GM12878 (cell line): ENCODE results near the gene SGMS1. TPM values are rescaled to one million over a fixed set of nuclear protein-coding genes. Genes with fewer than 3 reads are reported as not detected.

Experiments
- ATAC-seq: fragments of 200-7000 bp; cut with Tn5 transposase; 3 replicates; pipeline ENCODE4 v1.9.1; 2020; ENCODE audit warnings: mild to moderate bottlenecking, moderate library complexity
- BruUV-seq: library from RNA; stranded (reverse); fragments of 400-500 nt; replicated peaks from 2 replicates; lab custom pipeline; 2021; lab: Mats Ljungman, UMichigan
- CTCF ChIA-PET: fragments of 300-600 bp; sonication (Branson Sonifier 250); formaldehyde crosslinking; extraction: SDS; loops from one replicate; lab custom pipeline; 2021; ENCODE audit warnings: inconsistent platforms; lab: Yijun Ruan, JAX
- POLR2A ChIA-PET: fragments of 350-600 bp; formaldehyde crosslinking; extraction: SDS; loops from one replicate; lab custom pipeline; 2021; ENCODE audit warnings: inconsistent platforms; lab: Charles Lee
- RAD21 ChIA-PET: fragments of 300-600 bp; sonication (Branson Sonifier 250); formaldehyde crosslinking; loops from one replicate; lab custom pipeline; 2023; ENCODE audit warnings: antibody characterized with exemption; ENCODE audit not compliant: unreplicated experiment; lab: Charles Lee
- SMC1A ChIA-PET: fragments of 300-600 bp; sonication (Branson Sonifier 250); formaldehyde crosslinking; loops from one replicate; lab custom pipeline; 2023; ENCODE audit not compliant: unreplicated experiment, uncharacterized antibody; lab: Charles Lee
- DNase-seq: peaks from one replicate; pipeline ENCODE4 v3.0.0-alpha.2; 2011; ENCODE audit warnings: low read depth, low spot score
- FAIRE-seq: peaks from 3 replicates; lab custom pipeline; 2011; peaks lifted over from hg19 to GRCh38; lab: Jason Lieb, UNC
- H2AFZ ChIP-seq: 2 replicates; pipeline ENCODE4 v1.6.0; 2011; ENCODE audit warnings: low read depth, low read length, control low read depth; ENCODE audit not compliant: control insufficient read depth
- H3K27ac ChIP-seq: 2 replicates; pipeline ENCODE4 v1.5.1; 2011; ENCODE audit warnings: control low read depth; ENCODE audit not compliant: control insufficient read depth, insufficient read depth
- H3K27me3 ChIP-seq, 2 experiments: replicated peaks in 1 of 2; 2 replicates each; pipeline versions ENCODE4 v1.6.0 to v1.6.1; 2011; ENCODE audit warnings: low read length in 1 of 2; ENCODE audit not compliant: control insufficient read depth in 2 of 2, insufficient read depth in 2 of 2
- H3K36me3 ChIP-seq, 2 experiments: 2 replicates each; pipeline ENCODE4 v1.5.1; 2011; ENCODE audit warnings: low read length in 1 of 2; ENCODE audit not compliant: control insufficient read depth in 2 of 2, insufficient read depth in 2 of 2
- H3K4me1 ChIP-seq: 2 replicates; pipeline ENCODE4 v1.6.1; 2011; ENCODE audit warnings: mild to moderate bottlenecking, low read length, moderate library complexity, mixed read lengths; ENCODE audit not compliant: control insufficient read depth, insufficient read depth
- H3K4me2 ChIP-seq: 2 replicates; pipeline ENCODE4 v1.6.0; 2011; ENCODE audit warnings: control low read depth; ENCODE audit not compliant: control insufficient read depth, insufficient read depth
- H3K4me3 ChIP-seq: fragments of 200-600 bp; sonication (generic); 2 replicates; pipeline ENCODE4 v1.5.1; 2016
- H3K79me2 ChIP-seq: 2 replicates; pipeline ENCODE4 v1.6.0; 2011; ENCODE audit warnings: low read length; ENCODE audit not compliant: control insufficient read depth, insufficient read depth
- H3K9ac ChIP-seq: 2 replicates; pipeline ENCODE4 v1.8.0; 2011; ENCODE audit warnings: low read length, control low read depth, mixed read lengths; ENCODE audit not compliant: control insufficient read depth, insufficient read depth
- H3K9me3 ChIP-seq: replicated peaks from 3 replicates; pipeline ENCODE4 v1.5.1; 2011; ENCODE audit warnings: mild to moderate bottlenecking, low read length; ENCODE audit not compliant: control insufficient read depth, insufficient read depth
- H4K20me1 ChIP-seq: 2 replicates; pipeline ENCODE4 v1.6.0; 2011; ENCODE audit not compliant: control insufficient read depth, insufficient read depth
- ATF7 ChIP-seq: fragments of 450-650 bp; IDR thresholded peaks from 2 replicates; pipeline ENCODE4 v1.6.1; 2016; ENCODE audit warnings: low read depth, mild to moderate bottlenecking
- ETV6 ChIP-seq, 2 experiments: fragments of 450-650 bp in 1 of 2; IDR thresholded peaks in 1 of 2; conservative IDR thresholded peaks in 1 of 2; 2 replicates each; pipeline ENCODE4 v1.6.1; 2014; ENCODE audit warnings: antibody characterized with exemption in 1 of 2, borderline replicate concordance in 1 of 2, low read depth in 1 of 2, mild to moderate bottlenecking in 1 of 2, moderate library complexity in 1 of 2
- FOS ChIP-seq: IDR thresholded peaks from 3 replicates; pipeline ENCODE4 v1.6.1; 2011; ENCODE audit warnings: borderline replicate concordance; ENCODE audit not compliant: insufficient read length; ENCODE audit errors: extremely low read depth
- IKZF1 ChIP-seq: fragments of 450-650 bp; conservative IDR thresholded peaks from 2 replicates; pipeline ENCODE4 v1.6.1; 2017; ENCODE audit warnings: antibody characterized with exemption, mild to moderate bottlenecking
- KAT2A ChIP-seq: conservative IDR thresholded peaks from 2 replicates; pipeline ENCODE4 v1.6.1; 2011; ENCODE audit warnings: low read depth, low read length; ENCODE audit not compliant: control insufficient read depth
- MTA3 ChIP-seq: IDR thresholded peaks from 2 replicates; pipeline ENCODE4 v1.6.1; 2012; ENCODE audit warnings: low read length, inconsistent platforms, borderline replicate concordance
- POU2F2 ChIP-seq: IDR thresholded peaks from 3 replicates; pipeline ENCODE4 v1.6.1; 2011; ENCODE audit warnings: low read depth, mild to moderate bottlenecking, low read length, borderline replicate concordance
- RAD21 ChIP-seq: IDR thresholded peaks from 2 replicates; pipeline ENCODE4 v1.6.1; 2011; ENCODE audit warnings: mild to moderate bottlenecking, low read depth, low read length, moderate library complexity; ENCODE audit not compliant: insufficient read depth
- SMAD1 ChIP-seq: fragments of 450-650 bp; IDR thresholded peaks from 2 replicates; pipeline ENCODE4 v1.6.1; 2018; ENCODE audit warnings: mild to moderate bottlenecking, low read depth; ENCODE audit not compliant: partially characterized antibody
- ZNF217 ChIP-seq: fragments of 450-650 bp; IDR thresholded peaks from 2 replicates; pipeline ENCODE4 v1.6.1; 2017; ENCODE audit warnings: antibody characterized with exemption, mild to moderate bottlenecking
- ZNF274 ChIP-seq: IDR thresholded peaks from one replicate; pipeline ENCODE4 v1.8.0; 2011; ENCODE audit not compliant: insufficient read length, insufficient read depth
- WGBS: methylation state at CpG from one replicate; pipeline ENCODE4 v1.1.6; 2016; ENCODE audit warnings: low lambda C conversion rate; ENCODE audit not compliant: insufficient replicate concordance, insufficient coverage; ENCODE audit errors: missing lambda C conversion rate; 5-methylcytosine and 5-hydroxymethylcytosine counted together
- in situ Hi-C: fragments of 300-500 bp; cut with MboI; formaldehyde crosslinking; loops from 9 replicates; pipeline ENCODE4 v1.14.3; 2018; ENCODE audit warnings: mixed read lengths
- intact Hi-C: fragments of 100-400 bp; cut with micrococcal nuclease; formaldehyde crosslinking; loops from one replicate; pipeline ENCODE4 v1.14.2; 2022; ENCODE audit not compliant: unreplicated experiment
- polyA plus RNA-seq, 11 experiments: library from polyadenylated mRNA; depleted of rRNA in 4 of 11; unstranded in 6 of 11; stranded (reverse) in 5 of 11; fragments of >200 nt; fragmentation: Nextera tagmentation in 4 of 11; fragmentation: Illumina TruSeq in 1 of 11; extraction: Ambion mirVana in 4 of 11; extraction: Trizol in 1 of 11; gene quantifications; 1 replicate in 1 of 11; 2 replicates in 10 of 11; pipeline versions ENCODE4 v1.2.1 to v1.2.3, GENCODE V29; 2011 to 2016; ENCODE audit warnings: inconsistent platforms in 2 of 11, missing spikeins in 2 of 11, low read depth in 1 of 11
- total RNA-seq, 4 experiments: library from RNA; depleted of rRNA in 3 of 4; stranded (reverse); fragments of >200 nt in 3 of 4; fragmentation: Illumina TruSeq in 1 of 4; extraction: Trizol in 1 of 4; gene quantifications; 2 replicates each; pipeline versions ENCODE4 v1.2.1 to v1.2.3, GENCODE V29; 2013 to 2021
- TF ChIP-seq, protein P1 (sequence below): IDR thresholded peaks from 2 replicates; pipeline ENCODE4 v1.6.1; 2011; ENCODE audit warnings: mild to moderate bottlenecking, low read depth, low read length, moderate library complexity; ENCODE audit not compliant: insufficient replicate concordance

Gene SGMS1
- total and polyA plus RNA-seq, 10 of the 15 experiments (the other 5 are each of a cell fraction or from before 2014, with no cell fraction given), result 1.4 to 14.5 (median 4.9) TPM

DNA sequence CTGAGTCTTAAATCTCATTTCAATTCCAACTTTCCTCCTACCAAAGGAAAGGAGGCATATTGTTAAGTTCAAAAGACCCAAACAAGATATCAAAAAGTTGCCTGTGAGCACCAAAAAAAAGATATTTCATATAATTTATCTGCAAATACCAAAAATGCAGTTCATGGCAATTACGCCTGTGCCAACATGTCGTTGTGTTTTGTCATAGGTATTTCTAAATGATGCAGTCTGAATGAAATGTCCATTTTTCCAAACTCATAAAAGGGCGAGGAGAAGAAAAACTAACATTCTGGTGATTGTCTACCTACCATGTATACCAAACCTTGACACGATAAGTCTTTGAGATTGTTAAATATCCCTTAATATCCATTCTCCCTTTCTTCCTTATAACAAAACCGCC, 109.8 kb downstream of the SGMS1 start:
- Histone ChIP-seq H3K4me2 (no peak overlapping the region), H3K27ac (no peak overlapping the region), H2AFZ (no peak overlapping the region), H3K27me3 (no peaks in the 10 kb centered on the region), H3K9ac (no peak overlapping the region), H3K4me3 (no peak overlapping the region), H3K79me2 (no peaks in the 10 kb centered on the region; the same call in 1 of the 2 replicates), H3K4me1 (peaks cover 37% of the 10 kb centered on the region), H4K20me1 (no peaks in the 10 kb centered on the region), H3K36me3 (no peaks in the 10 kb centered on the region; a peak in 1 of 4 replicates), H3K9me3 (no peaks in the 10 kb centered on the region)
- FAIRE-seq (no peak), DNase-seq (no peak), ATAC-seq (no peak)
- ChIA-PET RAD21 (interaction anchor here (1.0 to 3.2 kb wide), 15 partner anchors 7 to 134 kb away, joined by 3 to 28 read pairs (median 8); no protein-coding TSS in a partner anchor), SMC1A (interaction anchor here (0.6 to 3.6 kb wide), 22 partner anchors 8 to 108 kb away, joined by 3 to 50 read pairs (median 8); partner anchors contain the start of gene SGMS1), CTCF (interaction anchor here (1.1 to 3.3 kb wide), 7 partner anchors 10 to 154 kb away, joined by 3 to 23 read pairs (median 11); no protein-coding TSS in a partner anchor), POLR2A (interaction anchor here (1.0 to 3.6 kb wide), 7 partner anchors 10 to 111 kb away, joined by 3 to 24 read pairs (median 4); no protein-coding TSS in a partner anchor)
- BruUV-seq, result no TSS peak
- 79% methylated on average over 5 of the region's 5 CpGs for WGBS
- intact Hi-C loops (no loop called here), in situ Hi-C loops (no loop called here)
- TF ChIP-seq ETV6 (conservative IDR thresholded peaks at IDR 0.05 in 1 of 2, IDR thresholded peaks at IDR 0.05 in 1 of 2; ENCODE audit: borderline replicate concordance in 1 of 2, low read depth in 1 of 2), result no peak
- no peak for TF ChIP-seq ZNF274

DNA sequence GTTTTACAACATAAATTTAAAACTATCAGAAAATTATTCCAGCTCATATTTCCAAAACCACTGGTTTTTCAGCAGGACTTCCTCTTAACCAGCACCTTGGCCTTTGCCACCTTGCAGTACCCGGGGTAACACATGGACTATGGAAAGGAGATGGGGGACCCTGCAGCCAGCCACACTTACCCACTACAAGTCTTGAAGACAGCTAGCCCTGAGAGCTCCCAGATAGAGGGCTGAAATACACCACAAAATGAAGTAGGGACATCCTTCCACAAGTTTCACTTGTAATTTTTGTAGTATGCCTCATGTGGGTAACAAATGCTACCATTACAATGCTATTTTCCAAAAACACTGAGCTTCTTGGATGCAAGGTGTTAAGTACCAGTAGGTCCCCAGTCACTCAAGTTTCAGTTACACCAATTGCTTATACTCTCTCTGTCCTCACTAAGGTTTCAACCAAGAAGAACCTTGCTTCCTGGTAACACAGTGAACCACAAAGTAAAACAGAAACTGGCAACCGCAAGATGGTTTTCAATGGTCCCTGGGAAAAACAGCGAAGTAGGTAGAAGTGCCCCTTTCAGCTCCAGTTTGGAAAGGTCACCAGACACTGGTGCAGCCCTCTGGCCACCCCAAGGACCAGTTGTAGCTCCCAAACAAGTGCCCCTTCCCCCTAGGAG, 110.9 kb downstream of the SGMS1 start:
- no TSS peak for BruUV-seq
- DNase-seq (peak; percentile 90), FAIRE-seq (peak; percentile 95), ATAC-seq (peak; percentile 64)
- H2AFZ ChIP-seq, result no peak overlapping the region
- peak overlapping the region; percentile 36; the same call in 1 of the 2 replicates for H3K9ac ChIP-seq
- ChIA-PET POLR2A (interaction anchor here (0.6 to 3.6 kb wide), 19 partner anchors 11 to 289 kb away, joined by 3 to 24 read pairs (median 4); partner anchors contain the start of gene SGMS1), CTCF (interaction anchor here (0.6 to 3.3 kb wide), 21 partner anchors 9 to 221 kb away, joined by 3 to 23 read pairs (median 3); partner anchors contain the start of gene SGMS1), RAD21 (interaction anchor here (0.8 to 3.2 kb wide), 32 partner anchors 9 to 252 kb away, joined by 3 to 32 read pairs (median 6); no protein-coding TSS in a partner anchor), SMC1A (interaction anchor here (0.7 to 3.6 kb wide), 53 partner anchors 8 to 253 kb away, joined by 3 to 50 read pairs (median 5); partner anchors contain the start of gene SGMS1)
- peaks cover under 1% of the 10 kb centered on the region for H3K79me2 ChIP-seq
- peak overlapping the region; percentile 41 for H3K27ac ChIP-seq
- H4K20me1 ChIP-seq, result no peaks in the 10 kb centered on the region
- no peaks in the 10 kb centered on the region; a peak in 1 of 4 replicates for H3K36me3 ChIP-seq
- H3K4me2 ChIP-seq, result peak overlapping the region; percentile 89
- no peaks in the 10 kb centered on the region for H3K27me3 ChIP-seq
- 0 out of 2 replicates have a peak overlapping the region, but pooled peaks have one; percentile 3 for H3K4me3 ChIP-seq
- WGBS, result 2% methylated on average over 3 of the region's 3 CpGs
- H3K9me3 ChIP-seq, result no peaks in the 10 kb centered on the region
- intact Hi-C loops, result no loop called here
- peaks cover 45% of the 10 kb centered on the region for H3K4me1 ChIP-seq
- in situ Hi-C loops, result no loop called here
- TF ChIP-seq SMAD1 (no peak), POU2F2 (peak; percentile 33; the same call in 1 of the 3 replicates), KAT2A (no peak), IKZF1 (peak; percentile 97), ATF7 (peak; percentile 43; the same call in 1 of the 2 replicates), ZNF217 (peak; percentile 66; the same call in 1 of the 2 replicates), FOS (no peak), RAD21 (no peak), MTA3 (peak; percentile 83; the same call in 1 of the 2 replicates)
- TF ChIP-seq, protein P1, sequence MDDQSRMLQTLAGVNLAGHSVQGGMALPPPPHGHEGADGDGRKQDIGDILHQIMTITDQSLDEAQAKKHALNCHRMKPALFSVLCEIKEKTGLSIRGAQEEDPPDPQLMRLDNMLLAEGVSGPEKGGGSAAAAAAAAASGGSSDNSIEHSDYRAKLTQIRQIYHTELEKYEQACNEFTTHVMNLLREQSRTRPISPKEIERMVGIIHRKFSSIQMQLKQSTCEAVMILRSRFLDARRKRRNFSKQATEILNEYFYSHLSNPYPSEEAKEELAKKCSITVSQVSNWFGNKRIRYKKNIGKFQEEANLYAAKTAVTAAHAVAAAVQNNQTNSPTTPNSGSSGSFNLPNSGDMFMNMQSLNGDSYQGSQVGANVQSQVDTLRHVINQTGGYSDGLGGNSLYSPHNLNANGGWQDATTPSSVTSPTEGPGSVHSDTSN, result peak; percentile 58
